H1 (cell line): ENCODE results near the gene SPARC. TPM values are rescaled to one million over a fixed set of nuclear protein-coding genes. Genes with fewer than 3 reads are reported as not detected.

Experiments
- BCL11A ChIP-seq, 2 experiments: IDR thresholded peaks; one replicate each; pipeline ENCODE4 v1.6.1; 2011; ENCODE audit warnings: low read depth in 2 of 2, low read length in 2 of 2, mild to moderate bottlenecking in 2 of 2
- CHD7 ChIP-seq: fragments of 300-600 bp; sonication (generic); IDR thresholded peaks from 2 replicates; pipeline ENCODE4 v1.7.1; 2012; ENCODE audit warnings: low read length, moderate library complexity, mild to moderate bottlenecking, inconsistent platforms; ENCODE audit not compliant: insufficient replicate concordance
- EGR1 ChIP-seq: IDR thresholded peaks from 2 replicates; pipeline ENCODE4 v1.6.1; 2011; ENCODE audit warnings: low read depth, low read length, borderline replicate concordance
- GTF2F1 ChIP-seq: IDR thresholded peaks from 2 replicates; pipeline ENCODE4 v1.6.1; 2012; ENCODE audit warnings: low read depth, low read length, improper control_type of control experiment, borderline replicate concordance
- JUND ChIP-seq: IDR thresholded peaks from 2 replicates; pipeline ENCODE4 v1.6.1; 2011; ENCODE audit warnings: mild to moderate bottlenecking, improper control_type of control experiment, low read length
- KDM4A ChIP-seq: IDR thresholded peaks from one replicate; pipeline ENCODE4 v1.7.1; 2012; ENCODE audit warnings: low read depth, mild to moderate bottlenecking, moderate library complexity, low read length, inconsistent platforms; ENCODE audit not compliant: severe bottlenecking
- POLR2AphosphoS5 ChIP-seq: IDR thresholded peaks from 2 replicates; pipeline ENCODE4 v1.6.1; 2011; ENCODE audit warnings: low read depth, low read length
- RNF2 ChIP-seq: fragments of 200-900, 300-1000 bp; sonication (generic); IDR thresholded peaks from 2 replicates; pipeline ENCODE4 v1.7.1; 2016; ENCODE audit warnings: borderline replicate concordance, low read depth, mild to moderate bottlenecking, antibody characterized with exemption, low read length; ENCODE audit not compliant: poor library complexity, severe bottlenecking; ENCODE audit errors: missing control alignments
- SRF ChIP-seq: IDR thresholded peaks from 2 replicates; pipeline ENCODE4 v1.6.1; 2011; ENCODE audit warnings: mild to moderate bottlenecking, low read depth, low read length, moderate library complexity
- polyA plus RNA-seq, 7 experiments: library from polyadenylated mRNA; depleted of rRNA in 3 of 7; stranded (reverse) in 5 of 7; unstranded in 2 of 7; fragments of >200 nt in 5 of 7; fragments of 200-250 nt in 2 of 7; gene quantifications; 1 replicate in 5 of 7; 2 replicates in 1 of 7; 4 replicates in 1 of 7; pipeline versions ENCODE4 v1.2.1 to v1.2.3, GENCODE V29; 2011 to 2013; ENCODE audit warnings: missing spikeins in 2 of 7, mixed read lengths in 2 of 7
- total RNA-seq: library from RNA; stranded (reverse); fragmentation: NEBNext Ultra II Directional; extraction: Animal tissue kit (Norgen Biotek cat#: 25700); gene quantifications from 2 replicates; pipeline ENCODE4 v1.2.1, GENCODE V29; 2021

Gene SPARC
- total and polyA plus RNA-seq, 2 of the 8 experiments (the other 6 are each of a cell fraction or from before 2014, with no cell fraction given): 375 to 438 TPM

GRCh38 chr5:151686674-151687407 lies at the start of gene SPARC (continued):
- no peak for TF ChIP-seq CHD7
- TF ChIP-seq BCL11A (IDR thresholded peaks at IDR 0.05; ENCODE audit: low read depth in 2 of 2, low read length in 2 of 2): no peak
- TF ChIP-seq POLR2AphosphoS5: peak; percentile 89
- no peak for TF ChIP-seq SRF
- TF ChIP-seq GTF2F1: no peak
- TF ChIP-seq JUND: no peak
- no peak for TF ChIP-seq KDM4A
- TF ChIP-seq RNF2: no peak
- no peak for TF ChIP-seq EGR1
